GM12878 (cell line): ENCODE measurements around the gene WDR77.

Experiments used
- JUND ChIP-seq: IDR thresholded peaks from 2 replicates; pipeline ENCODE4 v1.6.1; 2012; ENCODE audit warnings: low read depth, mild to moderate bottlenecking, low read length, improper control_type of control experiment, moderate library complexity
- KDM1A ChIP-seq: fragments of 200-600 bp; sonication (generic); IDR thresholded peaks from 2 replicates; pipeline ENCODE4 v1.6.1; 2016; ENCODE audit warnings: borderline replicate concordance
- NFYB ChIP-seq: IDR thresholded peaks from 2 replicates; pipeline ENCODE4 v1.6.1; 2011; ENCODE audit warnings: low read depth, mild to moderate bottlenecking, low read length, improper control_type of control experiment, moderate library complexity; ENCODE audit not compliant: insufficient read depth
- POLR2A ChIP-seq: IDR thresholded peaks from 2 replicates; pipeline ENCODE4 v1.6.1; 2011; ENCODE audit warnings: low read depth, mild to moderate bottlenecking, low read length
- RAD51 ChIP-seq: fragments of 450-650 bp; IDR thresholded peaks from 2 replicates; pipeline ENCODE4 v1.6.1; 2016; ENCODE audit warnings: moderate library complexity, mild to moderate bottlenecking, inconsistent platforms
- RFX5 ChIP-seq: IDR thresholded peaks from 2 replicates; pipeline ENCODE4 v1.6.1; 2011; ENCODE audit warnings: low read depth, low read length, improper control_type of control experiment
- TAF1 ChIP-seq: IDR thresholded peaks from 2 replicates; pipeline ENCODE4 v1.6.1; 2011; ENCODE audit warnings: mild to moderate bottlenecking, low read depth, low read length, borderline replicate concordance
- ZBTB40 ChIP-seq: fragments of 450-650 bp; IDR thresholded peaks from 2 replicates; pipeline ENCODE4 v1.6.1; 2016; ENCODE audit warnings: mild to moderate bottlenecking, moderate library complexity, borderline replicate concordance
- ZNF274 ChIP-seq: IDR thresholded peaks from one replicate; pipeline ENCODE4 v1.8.0; 2011; ENCODE audit not compliant: insufficient read length, insufficient read depth
- TF ChIP-seq, protein P1 (sequence below), 3 experiments: IDR thresholded peaks in 2 of 3; conservative IDR thresholded peaks in 1 of 3; 2 replicates each; pipeline ENCODE4 v1.5.1; 2011; ENCODE audit warnings: low read depth in 3 of 3, low read length in 3 of 3, mild to moderate bottlenecking in 3 of 3, control low read depth in 2 of 3, moderate library complexity in 2 of 3, inconsistent platforms in 1 of 3, mixed read lengths in 1 of 3; ENCODE audit not compliant: control insufficient read depth in 2 of 3, insufficient read depth in 1 of 3; ENCODE audit errors: extremely low read depth in 1 of 3

GRCh38 chr1:111402083-111402482, 47.0 kb downstream of the WDR77 start:
- TF ChIP-seq RFX5 = no peak
- TF ChIP-seq, protein P1, sequence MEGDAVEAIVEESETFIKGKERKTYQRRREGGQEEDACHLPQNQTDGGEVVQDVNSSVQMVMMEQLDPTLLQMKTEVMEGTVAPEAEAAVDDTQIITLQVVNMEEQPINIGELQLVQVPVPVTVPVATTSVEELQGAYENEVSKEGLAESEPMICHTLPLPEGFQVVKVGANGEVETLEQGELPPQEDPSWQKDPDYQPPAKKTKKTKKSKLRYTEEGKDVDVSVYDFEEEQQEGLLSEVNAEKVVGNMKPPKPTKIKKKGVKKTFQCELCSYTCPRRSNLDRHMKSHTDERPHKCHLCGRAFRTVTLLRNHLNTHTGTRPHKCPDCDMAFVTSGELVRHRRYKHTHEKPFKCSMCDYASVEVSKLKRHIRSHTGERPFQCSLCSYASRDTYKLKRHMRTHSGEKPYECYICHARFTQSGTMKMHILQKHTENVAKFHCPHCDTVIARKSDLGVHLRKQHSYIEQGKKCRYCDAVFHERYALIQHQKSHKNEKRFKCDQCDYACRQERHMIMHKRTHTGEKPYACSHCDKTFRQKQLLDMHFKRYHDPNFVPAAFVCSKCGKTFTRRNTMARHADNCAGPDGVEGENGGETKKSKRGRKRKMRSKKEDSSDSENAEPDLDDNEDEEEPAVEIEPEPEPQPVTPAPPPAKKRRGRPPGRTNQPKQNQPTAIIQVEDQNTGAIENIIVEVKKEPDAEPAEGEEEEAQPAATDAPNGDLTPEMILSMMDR (IDR thresholded peaks at IDR 0.05 in 2 of 3, conservative IDR thresholded peaks at IDR 0.05 in 1 of 3; ENCODE audit: control insufficient read depth in 2 of 3, extremely low read depth in 1 of 3, insufficient read depth in 1 of 3, low read depth in 3 of 3, low read length in 3 of 3) = no peak
- TF ChIP-seq JUND = no peak
- no peak for TF ChIP-seq ZBTB40
- TF ChIP-seq RAD51 = no peak
- no peak for TF ChIP-seq KDM1A
- no peak for TF ChIP-seq ZNF274
- TF ChIP-seq NFYB = no peak
- TF ChIP-seq TAF1 = no peak
- TF ChIP-seq POLR2A = no peak
